WTC11 (cell line): Measurements from ENCODE around the gene ISG20. TPM values are rescaled to one million over a fixed set of nuclear protein-coding genes. Genes with fewer than 3 reads are reported as not detected.

Experiments used
- ATAC-seq: fragments of 200-7000 bp; cut with Tn5 transposase; 2 replicates; pipeline ENCODE4 v1.10.0; 2021; ENCODE audit warnings: mild to moderate bottlenecking, moderate library complexity
- CTCF ChIA-PET: fragments of 300-600 bp; sonication (Branson Sonifier 250); formaldehyde crosslinking; loops from one replicate; lab custom pipeline; 2021; ENCODE audit warnings: antibody characterized with exemption; lab: Charles Lee
- POLR2A ChIA-PET: fragments of 350-600 bp; sonication (Branson Sonifier 250); formaldehyde crosslinking; loops from one replicate; lab custom pipeline; 2021; ENCODE audit warnings: antibody characterized with exemption; lab: Charles Lee
- DNase-seq: peaks from one replicate; pipeline ENCODE4 v3.0.0; 2021; ENCODE audit warnings: low spot score
- H3K27ac Mint-ChIP-seq: 2 replicates; pipeline ENCODE4 v1.8.0; 2021; ENCODE audit warnings: mixed read lengths
- H3K27me3 Mint-ChIP-seq: 2 replicates; pipeline ENCODE4 v1.8.0; 2021; ENCODE audit warnings: low read depth, mild to moderate bottlenecking, moderate library complexity, mixed read lengths
- H3K36me3 Mint-ChIP-seq: 2 replicates; pipeline ENCODE4 v1.8.0; 2021; ENCODE audit warnings: mixed read lengths
- H3K4me1 Mint-ChIP-seq: 2 replicates; pipeline ENCODE4 v1.8.0; 2022; ENCODE audit warnings: mixed read lengths
- H3K4me3 Mint-ChIP-seq: 2 replicates; pipeline ENCODE4 v1.8.0; 2021; ENCODE audit warnings: mild to moderate bottlenecking, moderate library complexity, mixed read lengths
- H3K9me3 Mint-ChIP-seq: 2 replicates; pipeline ENCODE4 v1.8.0; 2021; ENCODE audit warnings: mixed read lengths
- ARID4B ChIP-seq: sonication (generic); formaldehyde crosslinking; IDR thresholded peaks from 2 replicates; pipeline ENCODE4 v1.8.0; 2023; ENCODE audit warnings: missing genetic modification reagents, mild to moderate bottlenecking, borderline replicate concordance
- ATF1 ChIP-seq: sonication (generic); formaldehyde crosslinking; IDR thresholded peaks from 2 replicates; pipeline ENCODE4 v1.8.1; 2023; ENCODE audit warnings: mild to moderate bottlenecking, moderate library complexity, missing genetic modification reagents
- CDX4 ChIP-seq: fragments of 250-450 bp; sonication (Bioruptor Pico); IDR thresholded peaks from 2 replicates; pipeline ENCODE4 v1.9.0; 2021; ENCODE audit warnings: moderate library complexity, mild to moderate bottlenecking, inconsistent platforms, borderline replicate concordance
- E2F1 ChIP-seq: sonication (generic); formaldehyde crosslinking; IDR thresholded peaks from 2 replicates; pipeline ENCODE4 v1.8.0; 2022; ENCODE audit warnings: mild to moderate bottlenecking, missing genetic modification reagents
- E2F4 ChIP-seq: sonication (generic); formaldehyde crosslinking; IDR thresholded peaks from 2 replicates; pipeline ENCODE4 v1.8.1; 2022; ENCODE audit warnings: low read depth, mild to moderate bottlenecking, moderate library complexity, missing genetic modification reagents, borderline replicate concordance
- ELF4 ChIP-seq: sonication (generic); formaldehyde crosslinking; IDR thresholded peaks from 2 replicates; pipeline ENCODE4 v1.8.1; 2022; ENCODE audit warnings: low read depth, mild to moderate bottlenecking, moderate library complexity, missing genetic modification reagents
- ETV6 ChIP-seq: sonication (generic); formaldehyde crosslinking; IDR thresholded peaks from 2 replicates; pipeline ENCODE4 v1.8.1; 2022; ENCODE audit warnings: mild to moderate bottlenecking, missing genetic modification reagents
- FOXK1 ChIP-seq: sonication (generic); formaldehyde crosslinking; IDR thresholded peaks from 2 replicates; pipeline ENCODE4 v1.8.0; 2022; ENCODE audit warnings: mild to moderate bottlenecking, moderate library complexity, missing genetic modification reagents
- GRHL2 ChIP-seq: fragments of 250-450 bp; sonication (Bioruptor Pico); IDR thresholded peaks from 2 replicates; pipeline ENCODE4 v1.8.0; 2022; ENCODE audit warnings: mild to moderate bottlenecking, moderate library complexity; ENCODE audit not compliant: insufficient replicate concordance, severe bottlenecking
- IRF1 ChIP-seq: sonication (generic); formaldehyde crosslinking; IDR thresholded peaks from 2 replicates; pipeline ENCODE4 v1.8.0; 2023; ENCODE audit warnings: missing genetic modification reagents
- KAT7 ChIP-seq: sonication (generic); formaldehyde crosslinking; IDR thresholded peaks from 2 replicates; pipeline ENCODE4 v1.8.1; 2023; ENCODE audit warnings: missing genetic modification reagents, mild to moderate bottlenecking, borderline replicate concordance
- SP1 ChIP-seq: sonication (generic); formaldehyde crosslinking; conservative IDR thresholded peaks from 2 replicates; pipeline ENCODE4 v1.8.1; 2022; ENCODE audit warnings: missing genetic modification reagents
- TCF7 ChIP-seq: sonication (generic); formaldehyde crosslinking; IDR thresholded peaks from 2 replicates; pipeline ENCODE4 v1.8.0; 2022; ENCODE audit warnings: mild to moderate bottlenecking, low read depth, missing genetic modification reagents, moderate library complexity
- ZBTB21 ChIP-seq: sonication (generic); formaldehyde crosslinking; IDR thresholded peaks from 2 replicates; pipeline ENCODE4 v1.8.1; 2023; ENCODE audit warnings: mild to moderate bottlenecking, missing genetic modification reagents, borderline replicate concordance
- ZBTB43 ChIP-seq: sonication (generic); formaldehyde crosslinking; IDR thresholded peaks from 2 replicates; pipeline ENCODE4 v1.8.1; 2023; ENCODE audit warnings: mild to moderate bottlenecking, missing genetic modification reagents
- ZMAT4 ChIP-seq: fragments of 250-450 bp; sonication (Bioruptor Pico); IDR thresholded peaks from 2 replicates; pipeline ENCODE4 v1.9.0; 2021; ENCODE audit warnings: mild to moderate bottlenecking
- ZNF121 ChIP-seq: sonication (generic); formaldehyde crosslinking; IDR thresholded peaks from 2 replicates; pipeline ENCODE4 v1.8.0; 2023; ENCODE audit warnings: missing genetic modification reagents
- ZNF219 ChIP-seq: sonication (generic); formaldehyde crosslinking; IDR thresholded peaks from 2 replicates; pipeline ENCODE4 v1.8.0; 2023; ENCODE audit warnings: missing genetic modification reagents, mild to moderate bottlenecking, borderline replicate concordance
- ZNF317 ChIP-seq: sonication (generic); formaldehyde crosslinking; IDR thresholded peaks from 2 replicates; pipeline ENCODE4 v1.8.1; 2023; ENCODE audit warnings: low read depth, mild to moderate bottlenecking, moderate library complexity, missing genetic modification reagents, borderline replicate concordance
- total RNA-seq: library from RNA; stranded (reverse); gene quantifications from 3 replicates; pipeline ENCODE4 v1.2.3, GENCODE V29; 2021

ISG20 gene
- total RNA-seq, 1 experiment from 2014 or later: 5.6 TPM

GRCh38 chr15:88605189-88606069, 33.4 kb upstream of the ISG20 start (continued):
- peak; percentile 92 for TF ChIP-seq ZBTB43
- TF ChIP-seq ZBTB21 (CRISPR knock-in tag): 0 out of 2 replicates have a peak, but pooled peaks have one; percentile 86
- peak; percentile 93 for TF ChIP-seq IRF1 (CRISPR knock-in tag)
- TF ChIP-seq KAT7 (CRISPR knock-in tag): peak; percentile 98
- TF ChIP-seq GRHL2 (CRISPR knock-in tag): no peak
- TF ChIP-seq ATF1 (CRISPR knock-in tag): peak; percentile 91; the same call in 1 of the 2 replicates
- TF ChIP-seq CDX4 (CRISPR knock-in tag): no peak
- no peak for TF ChIP-seq ZMAT4 (CRISPR knock-in tag)
- TF ChIP-seq ZNF219 (CRISPR knock-in tag): peak; percentile 98
- TF ChIP-seq ZNF317 (CRISPR knock-in tag): peak; percentile 63
- TF ChIP-seq E2F4 (CRISPR knock-in tag): peak; percentile 74; the same call in 1 of the 2 replicates
- peak; percentile 64; the same call in 1 of the 2 replicates for TF ChIP-seq SP1
- TF ChIP-seq FOXK1 (CRISPR knock-in tag): peak; percentile 94
- peak; percentile 88 for TF ChIP-seq E2F1
- TF ChIP-seq TCF7 (CRISPR knock-in tag): no peak; the same call in 1 of the 2 replicates
- peak; percentile 50; the same call in 1 of the 2 replicates for TF ChIP-seq ZNF121 (CRISPR knock-in tag)

GRCh38 chr15:88606070-88606794, 32.6 kb upstream of the ISG20 start:
- no peak overlapping the region for H3K27ac Mint-ChIP-seq
- H3K36me3 Mint-ChIP-seq: no peaks in the 10 kb centered on the region
- ChIA-PET CTCF (no interaction called here), POLR2A (no interaction called here)
- TF ChIP-seq ELF4 (CRISPR knock-in tag): 0 out of 2 replicates have a peak, but pooled peaks have one; percentile 5
- no peak for TF ChIP-seq ETV6
- no peak for TF ChIP-seq ARID4B (CRISPR knock-in tag)
- no peaks in the 10 kb centered on the region for H3K9me3 Mint-ChIP-seq
- peak overlapping the region; percentile 71 for H3K4me3 Mint-ChIP-seq
- peak; percentile 42 for DNase-seq
- peaks cover 83% of the 10 kb centered on the region for H3K27me3 Mint-ChIP-seq
- H3K4me1 Mint-ChIP-seq: peaks cover 69% of the 10 kb centered on the region
- ATAC-seq: 0 out of 2 replicates have a peak, but pooled peaks have one; percentile 2
